Measurements from ENCODE around the gene ITPKA. TPM values are rescaled to one million over a fixed set of nuclear protein-coding genes. Genes with fewer than 3 reads are reported as not detected.

The ITPKA gene
- total RNA-seq, 4 donors from 2014 or later: 0.34 to 1.5 TPM; not detected in 2

DNA sequence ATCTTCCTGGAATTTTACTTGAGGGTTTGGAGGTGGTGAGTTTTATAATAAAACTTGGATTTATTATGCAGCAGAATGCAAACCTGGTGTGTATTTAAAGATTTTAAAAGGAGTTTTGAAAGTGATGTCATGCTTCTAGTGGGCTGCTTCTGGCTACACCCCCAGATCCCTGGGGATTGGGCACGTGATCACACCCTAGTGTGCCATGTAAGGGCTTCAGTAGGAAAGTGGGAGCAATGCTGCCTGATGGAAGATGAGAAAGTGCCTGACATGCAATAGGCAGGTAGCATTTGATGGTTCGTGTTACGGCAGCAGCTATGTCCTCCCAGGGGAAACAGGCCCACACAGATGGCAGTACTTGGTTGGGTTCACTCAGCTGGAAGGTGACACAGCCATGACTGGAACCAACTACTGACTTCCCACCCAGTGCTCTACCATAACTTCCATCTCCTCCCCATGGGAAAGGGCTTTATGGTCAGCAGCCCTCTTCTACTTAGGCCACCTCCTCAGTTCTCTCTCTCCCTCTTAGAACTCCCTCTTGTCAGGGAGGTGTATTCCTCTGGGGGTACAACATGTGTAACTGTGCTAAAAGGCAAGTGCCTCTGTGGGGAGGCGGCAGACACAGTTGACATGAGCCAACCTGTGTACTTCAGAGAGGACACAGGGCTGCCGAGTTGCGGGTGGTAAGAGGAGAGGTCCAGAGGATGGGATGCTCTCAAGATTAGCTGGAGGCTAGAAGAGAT, 5.6 kb downstream of the ITPKA start:
- no peak for TF ChIP-seq CTCF (IDR thresholded peaks at IDR 0.05; ENCODE audit: low read depth)

GRCh38 chr15:41501191-41501917, 7.7 kb downstream of the ITPKA start:
- no peak for TF ChIP-seq CTCF (IDR thresholded peaks at IDR 0.05; ENCODE audit: low read depth)

DNA sequence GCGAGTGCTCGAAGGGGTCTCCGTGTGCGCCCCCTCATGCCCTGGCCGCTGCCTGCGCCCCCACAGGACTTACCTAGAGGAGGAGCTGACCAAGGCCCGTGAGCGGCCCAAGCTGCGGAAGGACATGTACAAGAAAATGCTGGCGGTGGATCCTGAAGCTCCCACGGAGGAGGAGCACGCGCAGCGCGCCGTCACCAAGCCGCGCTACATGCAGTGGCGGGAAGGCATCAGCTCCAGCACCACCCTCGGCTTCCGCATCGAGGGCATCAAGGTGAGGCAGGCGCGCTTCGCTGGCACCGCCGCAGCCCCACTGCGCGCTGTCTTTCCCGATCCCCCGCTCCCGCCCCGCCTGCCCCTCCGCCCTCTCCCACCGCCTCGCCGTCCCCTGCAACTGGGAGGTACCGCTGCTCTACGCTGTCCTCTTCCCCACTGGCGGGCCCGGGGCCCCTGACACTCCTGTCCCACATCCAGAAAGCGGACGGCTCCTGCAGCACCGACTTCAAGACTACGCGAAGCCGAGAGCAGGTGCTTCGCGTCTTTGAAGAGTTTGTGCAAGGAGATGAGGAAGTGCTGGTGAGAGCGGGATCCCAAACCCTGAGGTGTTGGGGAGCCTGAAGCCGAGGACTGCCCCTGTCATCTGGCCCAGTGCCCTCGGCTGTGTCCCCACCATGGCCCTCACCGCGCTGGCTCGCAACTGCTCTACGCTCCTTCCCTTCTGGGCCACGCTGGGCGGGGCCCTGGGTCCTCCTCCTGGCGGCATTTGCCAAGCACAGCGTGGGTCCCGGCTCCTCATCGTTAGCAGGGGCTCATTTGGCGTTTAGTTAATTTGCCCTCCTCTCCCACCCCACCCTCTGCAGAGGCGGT, 8.5 kb downstream of the ITPKA start:
- no peak for TF ChIP-seq CTCF (IDR thresholded peaks at IDR 0.05; ENCODE audit: low read depth)

- TF ChIP-seq CTCF (IDR thresholded peaks at IDR 0.05; ENCODE audit: low read depth): no peak
These were observed 9.4 kb downstream of the ITPKA start for GRCh38 chr15:41502795-41503668.

GRCh38 chr15:41503669-41504010, 10.0 kb downstream of the ITPKA start:
- no peak for TF ChIP-seq CTCF (IDR thresholded peaks at IDR 0.05; ENCODE audit: low read depth)

DNA sequence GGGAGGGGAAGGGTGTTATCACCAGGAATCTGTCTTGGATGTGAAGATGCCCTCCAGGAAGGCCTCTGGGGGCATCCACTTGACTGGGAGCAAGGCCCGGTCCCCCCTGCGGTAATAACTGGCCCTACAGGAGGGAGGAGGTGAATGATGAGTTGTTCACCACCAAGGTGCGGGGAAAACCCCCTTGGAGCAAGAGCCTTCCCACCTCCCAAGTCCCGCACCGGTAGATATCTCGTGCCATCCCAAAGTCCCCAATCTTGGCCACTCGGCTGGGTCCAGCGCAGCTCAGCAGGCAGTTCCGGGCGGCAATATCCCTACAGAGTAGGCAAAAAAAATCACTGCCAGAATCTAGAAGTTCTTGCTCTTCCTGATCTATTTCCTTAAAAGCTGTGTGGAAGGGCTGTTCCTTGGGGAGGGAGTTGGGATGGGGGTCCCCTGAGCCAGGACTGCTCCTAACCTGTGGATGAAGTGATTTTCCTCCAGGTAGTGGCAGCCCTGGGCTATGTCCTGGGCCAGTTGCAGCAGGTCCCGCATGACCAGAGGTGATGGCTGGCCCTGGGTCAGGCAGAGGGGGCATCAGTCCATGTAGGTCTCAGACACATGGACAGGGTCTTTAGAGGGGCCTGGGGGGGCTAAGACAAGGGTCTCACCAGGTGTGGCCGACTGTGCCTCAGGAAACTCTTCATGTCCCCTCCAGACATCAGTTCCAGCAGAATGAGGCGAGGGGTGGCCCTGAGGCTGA, 11.2 kb downstream of the ITPKA start:
- TF ChIP-seq CTCF (IDR thresholded peaks at IDR 0.05; ENCODE audit: low read depth): no peak

All from subcutaneous adipose tissue (tissue), 4 donors.